Keratinocyte (primary cell): Measurements from ENCODE around the gene TTC31. TPM values are rescaled to one million over a fixed set of nuclear protein-coding genes. Genes with fewer than 3 reads are reported as not detected.

Source experiments
- DNase-seq: peaks from one replicate; pipeline ENCODE4 v3.0.0-alpha.2; 2011; ENCODE audit warnings: low read depth, missing footprints, low spot score
- FAIRE-seq: peaks from 2 replicates; lab custom pipeline; 2011; peaks lifted over from hg19 to GRCh38; lab: Jason Lieb, UNC
- H2AFZ ChIP-seq: 2 replicates; pipeline ENCODE4 v1.6.0; 2012; ENCODE audit warnings: low read length, control low read depth, inconsistent platforms; ENCODE audit not compliant: control insufficient read depth
- H3K27ac ChIP-seq: 2 replicates; pipeline ENCODE4 v1.5.1; 2011; ENCODE audit warnings: low read length; ENCODE audit not compliant: control insufficient read depth, insufficient read depth
- H3K27me3 ChIP-seq: 3 replicates; pipeline ENCODE4 v1.6.0; 2011; ENCODE audit warnings: low read length; ENCODE audit not compliant: control insufficient read depth, insufficient read depth; ENCODE audit errors: extremely low read depth
- H3K36me3 ChIP-seq, 2 experiments: 2 replicates in 1 of 2; 3 replicates in 1 of 2; pipeline ENCODE4 v1.5.1; 2011; ENCODE audit warnings: low read length in 2 of 2, mild to moderate bottlenecking in 1 of 2; ENCODE audit not compliant: control insufficient read depth in 2 of 2, insufficient read depth in 2 of 2; ENCODE audit errors: extremely low read depth in 1 of 2
- H3K4me1 ChIP-seq: 3 replicates; pipeline ENCODE4 v1.5.1; 2011; ENCODE audit warnings: low read length; ENCODE audit not compliant: control insufficient read depth, insufficient read depth; ENCODE audit errors: extremely low read depth
- H3K4me2 ChIP-seq: 3 replicates; pipeline ENCODE4 v1.6.0; 2011; ENCODE audit warnings: low read depth, low read length; ENCODE audit not compliant: control insufficient read depth, insufficient read depth; ENCODE audit errors: extremely low read depth
- H3K4me3 ChIP-seq, 3 experiments: fragments of 200-600 bp in 1 of 3; sonication (generic) in 1 of 3; 2 replicates in 2 of 3; 3 replicates in 1 of 3; pipeline ENCODE4 v1.5.1; 2011 to 2016; ENCODE audit warnings: low read length in 3 of 3, mild to moderate bottlenecking in 3 of 3, control low read depth in 2 of 3, inconsistent platforms in 1 of 3, low read depth in 1 of 3, mixed read lengths in 1 of 3, mixed run types in 1 of 3, moderate library complexity in 1 of 3; ENCODE audit not compliant: control insufficient read depth in 2 of 3, insufficient read depth in 2 of 3; ENCODE audit errors: extremely low read depth in 1 of 3
- H3K79me2 ChIP-seq: 2 replicates; pipeline ENCODE4 v1.6.0; 2012; ENCODE audit warnings: low read length; ENCODE audit not compliant: control insufficient read depth, insufficient read depth
- H3K9ac ChIP-seq: 3 replicates; pipeline ENCODE4 v1.6.0; 2011; ENCODE audit warnings: low read length; ENCODE audit not compliant: control insufficient read depth, insufficient read depth; ENCODE audit errors: extremely low read depth
- H3K9me1 ChIP-seq: 3 replicates; pipeline ENCODE4 v1.6.0; 2011; ENCODE audit warnings: low read length; ENCODE audit not compliant: control insufficient read depth, insufficient read depth; ENCODE audit errors: extremely low read depth
- H3K9me3 ChIP-seq: 2 replicates; pipeline ENCODE4 v1.5.1; 2012; ENCODE audit warnings: low read depth, low read length; ENCODE audit not compliant: control insufficient read depth
- H4K20me1 ChIP-seq: 3 replicates; pipeline ENCODE4 v1.6.0; 2011; ENCODE audit warnings: low read length; ENCODE audit not compliant: control insufficient read depth, insufficient read depth; ENCODE audit errors: extremely low read depth
- CTCF ChIP-seq, 3 experiments: IDR thresholded peaks in 1 of 3; conservative IDR thresholded peaks in 1 of 3; optimal IDR thresholded peaks in 1 of 3; 2 replicates in 2 of 3; 3 replicates in 1 of 3; pipeline versions ENCODE3 to v1.5.1; 2011; ENCODE audit warnings: low read length in 3 of 3, mild to moderate bottlenecking in 3 of 3, moderate library complexity in 2 of 3, control low read depth in 1 of 3, inconsistent platforms in 1 of 3; ENCODE audit not compliant: insufficient read depth in 2 of 3; ENCODE audit errors: extremely low read depth in 1 of 3
- EZH2 ChIP-seq: IDR thresholded peaks from one replicate; pipeline ENCODE4 v1.6.1; 2012; ENCODE audit warnings: inconsistent platforms, mild to moderate bottlenecking, low read length, moderate library complexity
- dilution Hi-C: fragments of 300-500 bp; cut with MboI; formaldehyde crosslinking; loops from one replicate; pipeline ENCODE4 v1.7.0; 2020; ENCODE audit warnings: low sequenced_read_pairs; ENCODE audit not compliant: extremely low pct_ligation_motif_present
- polyA plus RNA-seq, 5 experiments: library from polyadenylated mRNA; depleted of rRNA in 3 of 5; stranded (reverse) in 3 of 5; stranded (forward) in 1 of 5; unstranded in 1 of 5; fragments of >200 nt; gene quantifications; 1 replicate in 1 of 5; 2 replicates in 3 of 5; 3 replicates in 1 of 5; pipeline versions ENCODE4 v1.2.1 to v1.2.3, GENCODE V29; 2011 to 2012; ENCODE audit warnings: missing spikeins in 2 of 5, low read depth in 1 of 5, low replicate concordance in 1 of 5

The TTC31 gene
- polyA plus RNA-seq, 1 donor (not counting 4 experiments of a cell fraction or from before 2014, with no cell fraction given), result 16.8 TPM

GRCh38 chr2:74486141-74486540, 3.3 kb downstream of the TTC31 start:
- no peaks in the 10 kb centered on the region for H4K20me1 ChIP-seq
- H3K9ac ChIP-seq, result no peak overlapping the region
- FAIRE-seq (no peak), DNase-seq (no peak)
- H3K4me2 ChIP-seq, result no peak overlapping the region
- H3K36me3 ChIP-seq, result peaks cover 11 to 20% of the 10 kb centered on the region in 2 experiments
- H3K4me3 ChIP-seq, result no peak overlapping the region
- H2AFZ ChIP-seq, result no peak overlapping the region
- no peak for TF ChIP-seq CTCF (optimal IDR thresholded peaks at IDR 0.05 in 1 of 3, IDR thresholded peaks at IDR 0.05 in 1 of 3, conservative IDR thresholded peaks at IDR 0.05 in 1 of 3; ENCODE audit: extremely low read depth in 1 of 3, insufficient read depth in 2 of 3, low read length in 3 of 3)
- no peak for TF ChIP-seq EZH2
- H3K4me1 ChIP-seq, result peaks cover 24% of the 10 kb centered on the region
- H3K79me2 ChIP-seq, result peaks cover 33% of the 10 kb centered on the region
- no peaks in the 10 kb centered on the region for H3K27me3 ChIP-seq
- H3K9me3 ChIP-seq, result no peaks in the 10 kb centered on the region
- H3K9me1 ChIP-seq, result no peaks in the 10 kb centered on the region
- no peak overlapping the region for H3K27ac ChIP-seq
- dilution Hi-C loops, result no loop called here

GRCh38 chr2:74488643-74489481, 6.0 kb downstream of the TTC31 start:
- dilution Hi-C loops, result no loop called here
- peaks cover 14% of the 10 kb centered on the region for H3K79me2 ChIP-seq
- H3K4me2 ChIP-seq, result peak overlapping the region; percentile 45
- no peaks in the 10 kb centered on the region for H3K9me1 ChIP-seq
- no peak overlapping the region for H3K4me3 ChIP-seq
- no peaks in the 10 kb centered on the region for H3K9me3 ChIP-seq
- H3K27me3 ChIP-seq, result no peaks in the 10 kb centered on the region
- peaks cover 29 to 45% of the 10 kb centered on the region in 2 experiments for H3K36me3 ChIP-seq
- no peak overlapping the region for H2AFZ ChIP-seq
- no peak for TF ChIP-seq CTCF (optimal IDR thresholded peaks at IDR 0.05 in 1 of 3, IDR thresholded peaks at IDR 0.05 in 1 of 3, conservative IDR thresholded peaks at IDR 0.05 in 1 of 3; ENCODE audit: extremely low read depth in 1 of 3, insufficient read depth in 2 of 3, low read length in 3 of 3)
- no peak for TF ChIP-seq EZH2
- no peak overlapping the region for H3K27ac ChIP-seq
- FAIRE-seq, result no peak
- H3K9ac ChIP-seq, result no peak overlapping the region
- DNase-seq, result no peak
- H4K20me1 ChIP-seq, result no peaks in the 10 kb centered on the region
- H3K4me1 ChIP-seq, result peaks cover 10% of the 10 kb centered on the region
